ENCODE data around the gene MSLN. TPM values are rescaled to one million over a fixed set of nuclear protein-coding genes. Genes with fewer than 3 reads are reported as not detected.

The MSLN gene
- total RNA-seq, 2 donors from 2014 or later, result 44.8 to 94.6 TPM

GRCh38 chr16:743794-744500 lies 16.6 kb upstream of the MSLN start:
- H3K27me3 ChIP-seq, result no peaks in the 10 kb centered on the region
- no peak for TF ChIP-seq CTCF (IDR thresholded peaks at IDR 0.05)
- H3K4me3 ChIP-seq, result no peak overlapping the region
- peaks cover 0 to 13% of the 10 kb centered on the region in 2 donors for H3K4me1 ChIP-seq
- no peaks in the 10 kb centered on the region for H3K9me3 ChIP-seq
- H3K27ac ChIP-seq, result no peak overlapping the region
- no peaks in the 10 kb centered on the region for H3K36me3 ChIP-seq
- DNase-seq (ENCODE audit: low spot score), result no peak

DNA sequence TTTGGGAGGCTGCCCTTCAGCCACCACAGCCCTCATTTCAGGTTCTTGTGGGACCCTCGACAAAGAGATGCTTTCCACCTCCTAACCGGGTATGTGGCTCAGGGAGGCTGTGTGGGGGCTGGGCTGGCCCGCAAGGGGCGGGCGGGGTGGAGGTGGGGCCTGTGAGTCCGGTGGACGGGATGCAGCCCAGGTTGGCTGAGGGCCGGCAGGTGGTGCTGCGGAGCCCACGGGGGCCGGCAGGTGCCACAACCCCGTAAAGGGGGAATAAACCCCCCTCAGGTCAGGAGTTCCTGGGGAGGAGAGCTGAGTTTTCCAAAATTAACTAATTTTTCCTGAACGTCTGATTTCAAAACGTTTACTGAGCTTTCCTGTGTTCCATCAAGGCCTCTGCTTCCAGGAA lies 14.8 kb upstream of the MSLN start:
- Histone ChIP-seq H3K4me3 (no peak overlapping the region), H3K27ac (no peak overlapping the region), H3K4me1 (peaks cover 0 to 5% of the 10 kb centered on the region in 2 donors), H3K27me3 (no peaks in the 10 kb centered on the region), H3K9me3 (no peaks in the 10 kb centered on the region), H3K36me3 (no peaks in the 10 kb centered on the region)
- no peak for TF ChIP-seq CTCF (IDR thresholded peaks at IDR 0.05)
- DNase-seq (ENCODE audit: low spot score), result no peak

DNA sequence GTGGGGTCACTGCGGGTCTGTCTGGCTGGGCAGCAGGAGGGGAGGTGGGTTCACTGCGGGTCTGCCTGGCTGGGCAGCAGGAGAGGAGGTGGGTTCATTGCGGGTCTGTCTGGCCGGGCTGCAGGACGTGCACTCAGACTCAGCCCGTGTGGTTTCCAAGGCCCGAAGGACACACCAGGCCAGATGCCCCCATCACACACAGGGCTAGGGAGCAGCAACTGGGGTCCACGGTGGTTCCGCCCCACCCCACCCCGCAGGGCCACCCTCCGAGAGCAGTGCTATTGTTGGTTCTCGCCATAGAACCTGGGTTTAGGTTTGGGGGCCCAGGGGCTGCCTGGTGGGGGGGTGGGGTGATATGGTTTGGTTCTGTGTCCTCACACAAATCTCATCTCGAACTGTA lies 13.9 kb upstream of the MSLN start:
- H3K36me3 ChIP-seq, result no peaks in the 10 kb centered on the region
- no peak overlapping the region for H3K4me3 ChIP-seq
- H3K9me3 ChIP-seq, result no peaks in the 10 kb centered on the region
- no peak for DNase-seq (ENCODE audit: low spot score)
- no peak overlapping the region for H3K27ac ChIP-seq
- H3K27me3 ChIP-seq, result no peaks in the 10 kb centered on the region
- no peaks in the 10 kb centered on the region for H3K4me1 ChIP-seq
- no peak for TF ChIP-seq CTCF (IDR thresholded peaks at IDR 0.05)

- Histone ChIP-seq H3K4me3 (no peak overlapping the region), H3K27me3 (no peaks in the 10 kb centered on the region), H3K4me1 (no peaks in the 10 kb centered on the region), H3K9me3 (no peaks in the 10 kb centered on the region), H3K36me3 (no peaks in the 10 kb centered on the region), H3K27ac (no peak overlapping the region)
- no peak for TF ChIP-seq CTCF (IDR thresholded peaks at IDR 0.05)
- DNase-seq (ENCODE audit: low spot score), result no peak
These were observed 12.4 kb upstream of the MSLN start for GRCh38 chr16:747978-748746.

DNA sequence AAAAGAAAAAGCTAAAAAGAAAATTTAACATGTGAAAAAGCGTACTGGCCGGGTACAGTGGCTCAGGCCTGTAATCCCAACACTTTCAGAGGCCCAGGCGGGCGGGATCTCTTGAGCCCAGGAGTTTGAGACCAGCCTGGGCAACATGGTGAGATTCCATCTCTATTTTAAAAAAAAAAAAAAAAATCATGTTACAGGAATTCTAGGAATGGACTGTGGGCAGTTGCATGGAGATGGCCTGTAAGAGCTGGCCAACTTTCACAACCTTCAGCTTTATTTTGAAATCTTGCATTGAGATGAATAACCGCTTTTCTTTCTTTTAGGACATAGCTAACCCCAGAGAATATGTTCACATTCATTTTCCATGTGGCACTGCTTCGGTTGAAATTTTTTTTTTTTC lies 11.5 kb upstream of the MSLN start:
- no peak for TF ChIP-seq CTCF (IDR thresholded peaks at IDR 0.05)
- Histone ChIP-seq H3K4me3 (no peak overlapping the region), H3K9me3 (no peaks in the 10 kb centered on the region), H3K27me3 (no peaks in the 10 kb centered on the region), H3K4me1 (no peaks in the 10 kb centered on the region), H3K36me3 (no peaks in the 10 kb centered on the region), H3K27ac (no peak overlapping the region)
- DNase-seq (ENCODE audit: low spot score), result no peak
